Mesenteric fat pad (tissue), 1 donor: ENCODE measurements around the gene ZNF57. TPM values are rescaled to one million over a fixed set of nuclear protein-coding genes. Genes with fewer than 3 reads are reported as not detected.
"Not testable (repeated sequence)": the region's sequence is repeated elsewhere in the genome, so short reads cannot be mapped to it uniquely, and the experiment has no call there.

Experiments
- DNase-seq: peaks from one replicate; pipeline ENCODE4 v3.0.0-alpha.2; 2020; ENCODE audit warnings: low spot score
- total RNA-seq: library from RNA; stranded (reverse); fragmentation: NEBNext Ultra II Directional; extraction: Animal tissue kit (Norgen Biotek cat#: 25700); gene quantifications from one replicate; pipeline ENCODE4 v1.2.1, GENCODE V29; 2021
- donor health status: DM: yes; HTN: yes; CAD: no.

ZNF57 gene
- total RNA-seq, 1 donor from 2014 or later = 1.6 TPM

DNA sequence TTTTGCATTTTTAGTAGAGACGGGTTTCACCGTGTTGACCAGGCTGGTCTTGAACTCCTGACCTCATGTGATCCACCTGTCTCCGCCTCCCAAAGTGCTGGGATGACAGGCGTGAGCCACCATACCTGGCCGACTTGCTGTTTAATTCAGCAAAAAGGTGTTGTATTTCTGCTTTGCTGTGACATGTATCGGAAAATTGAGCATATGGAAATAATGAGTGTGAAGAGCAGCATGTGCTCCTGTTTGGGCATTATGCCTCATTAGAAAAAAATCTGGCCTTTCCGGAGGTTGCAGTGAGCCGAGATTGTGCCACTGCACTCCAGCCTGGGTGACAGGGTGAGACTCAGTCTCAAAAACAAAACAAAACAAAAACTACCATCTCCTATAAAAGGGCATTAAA lies 10.2 kb upstream of the ZNF57 start:
- DNase-seq = not testable (repeated sequence)

DNA sequence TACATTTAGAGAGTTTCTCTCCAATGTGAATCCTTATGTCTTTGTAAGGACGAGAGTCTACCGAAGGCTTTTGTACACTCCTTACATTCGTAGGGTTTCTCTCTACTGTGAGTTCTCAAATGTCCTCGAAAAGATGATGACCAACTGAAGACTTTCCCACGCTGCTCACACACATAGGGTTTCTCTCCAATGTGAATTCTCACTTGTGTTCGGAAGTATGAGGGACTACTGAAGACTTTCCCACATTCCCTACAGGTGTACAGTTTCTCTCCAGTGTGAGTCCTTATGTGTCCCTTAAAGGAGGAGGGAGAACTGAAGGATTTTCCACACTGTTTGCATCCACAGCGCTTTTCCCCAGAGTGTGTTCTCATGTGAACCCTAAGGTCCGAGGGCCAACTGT lies 4.0 kb upstream of the ZNF57 start:
- no peak for DNase-seq

DNA sequence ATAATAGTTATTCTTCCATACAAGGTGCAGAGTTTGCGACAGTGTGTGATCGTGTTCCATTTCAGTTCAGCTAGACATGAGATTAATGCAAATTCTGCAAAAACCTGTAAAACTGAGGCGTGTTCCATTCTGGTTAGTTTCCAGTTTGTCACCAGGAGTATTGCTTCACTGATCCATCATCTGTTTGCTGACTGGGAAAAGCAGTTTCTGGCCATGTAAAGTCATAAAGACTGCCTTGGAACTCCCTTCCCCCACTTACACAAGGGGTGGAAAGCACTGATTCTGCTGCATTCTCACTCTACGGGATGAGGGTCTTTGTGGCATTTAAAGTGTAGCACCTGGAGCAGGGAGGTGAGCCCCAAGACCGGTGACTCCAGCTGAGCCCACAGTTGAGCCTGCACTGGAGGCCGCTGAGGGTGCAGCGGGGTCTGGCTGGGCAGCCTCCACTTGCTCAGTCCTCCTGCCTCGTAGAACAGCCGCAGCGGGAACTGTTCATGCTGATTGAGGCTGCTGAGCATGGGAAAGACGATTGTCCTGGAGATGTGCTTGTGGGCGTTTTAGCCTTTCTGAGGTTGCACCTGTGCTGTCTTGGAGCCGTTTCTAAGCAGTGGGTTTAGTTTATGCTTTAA lies 2.0 kb downstream of the ZNF57 start:
- DNase-seq = no peak

DNA sequence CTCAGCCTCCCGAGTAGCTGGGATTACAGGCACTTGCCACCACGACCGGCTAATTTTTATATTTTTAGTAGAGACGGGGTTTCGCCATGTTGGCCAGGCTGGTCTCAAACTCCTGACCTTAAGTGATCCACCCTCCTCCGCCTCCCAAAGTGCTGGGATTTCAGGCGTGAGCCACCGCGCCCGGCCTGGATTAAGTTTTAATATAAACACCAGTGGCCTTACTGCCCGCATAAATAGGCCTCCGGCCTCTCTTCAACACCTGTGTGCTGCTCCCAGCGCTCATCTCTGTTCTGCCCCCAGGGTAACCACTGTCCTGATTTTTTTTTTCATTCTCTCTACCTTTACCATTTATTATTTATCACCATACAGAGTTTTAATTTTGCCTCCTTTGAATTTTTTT lies 2.6 kb downstream of the ZNF57 start:
- DNase-seq = not testable (repeated sequence)

DNA sequence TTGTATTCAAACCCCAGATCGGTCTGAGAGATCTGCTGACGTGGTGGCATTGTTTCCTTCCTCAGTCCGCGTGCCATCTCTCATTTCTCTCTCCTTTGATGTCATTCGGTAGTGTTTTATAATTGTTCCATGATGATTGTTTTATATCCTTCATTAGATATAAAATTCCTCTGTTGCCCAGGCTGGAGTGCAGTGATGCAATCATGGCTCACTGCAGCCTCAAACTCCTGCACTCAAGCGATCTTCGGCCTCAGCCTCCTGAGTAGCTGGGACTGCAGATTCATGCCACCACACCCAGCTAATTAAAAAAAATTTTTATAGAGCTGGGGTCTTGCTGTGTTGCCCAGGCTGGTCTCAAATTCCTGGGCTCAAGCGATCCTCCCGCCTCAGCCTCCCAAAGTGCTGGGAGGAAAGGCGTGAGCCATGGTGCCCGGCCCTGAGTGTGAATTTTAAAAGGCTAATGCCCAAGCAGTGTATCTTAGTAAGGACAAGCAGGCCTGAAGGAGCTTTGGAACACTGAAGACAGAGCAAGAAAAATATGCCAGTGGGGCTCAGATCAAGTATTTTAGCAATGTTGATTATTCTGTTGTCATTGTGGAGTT lies 5.3 kb downstream of the ZNF57 start:
- DNase-seq = no peak

DNA sequence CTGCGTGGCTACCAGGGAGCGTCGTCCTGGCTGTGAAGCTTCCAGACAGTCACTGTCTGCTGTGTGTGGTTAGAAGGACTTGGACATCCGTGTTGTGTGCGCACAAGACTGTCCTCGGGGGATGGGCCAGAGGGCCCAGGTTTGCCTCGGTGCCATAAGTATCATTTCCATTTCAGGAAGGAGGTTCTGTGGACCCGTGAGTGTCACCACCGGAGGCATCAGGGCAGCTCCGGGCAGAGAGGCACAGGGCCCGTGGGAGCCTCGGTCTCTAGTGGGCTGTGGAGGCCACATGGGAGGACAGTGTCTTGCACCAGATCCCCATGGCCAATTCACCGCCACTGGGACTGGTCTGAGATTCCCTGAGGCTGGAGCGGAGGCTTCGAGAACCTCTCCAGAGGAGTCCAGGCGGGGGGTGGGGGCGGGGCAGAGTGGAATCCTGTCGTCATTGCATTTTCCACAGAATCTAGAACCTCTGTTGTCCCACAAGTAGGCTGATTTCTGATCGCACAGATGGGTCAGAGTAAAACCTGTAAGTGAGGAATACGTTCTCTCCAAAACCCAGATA lies 6.0 kb downstream of the ZNF57 start:
- no peak for DNase-seq

DNA sequence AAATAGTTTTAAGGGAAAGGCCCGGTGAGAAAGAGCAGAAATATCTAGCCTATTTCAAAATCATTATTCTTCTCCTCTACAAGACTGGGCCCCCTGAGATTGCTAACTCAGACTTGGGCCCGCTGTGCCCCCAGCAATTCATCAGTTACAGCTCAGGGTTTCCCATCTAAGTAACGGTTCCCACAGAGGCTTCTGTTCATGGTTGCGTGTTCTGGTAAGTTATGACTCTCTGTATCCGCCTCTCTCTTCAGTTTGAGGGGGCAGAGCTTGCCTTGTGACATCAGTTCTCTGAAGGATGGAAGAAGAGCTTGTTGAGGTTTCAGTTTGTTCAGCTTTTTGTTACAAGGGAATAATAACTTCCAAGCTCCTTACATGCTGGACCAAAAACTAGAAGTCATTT lies 11.6 kb downstream of the ZNF57 start:
- no peak for DNase-seq

DNA sequence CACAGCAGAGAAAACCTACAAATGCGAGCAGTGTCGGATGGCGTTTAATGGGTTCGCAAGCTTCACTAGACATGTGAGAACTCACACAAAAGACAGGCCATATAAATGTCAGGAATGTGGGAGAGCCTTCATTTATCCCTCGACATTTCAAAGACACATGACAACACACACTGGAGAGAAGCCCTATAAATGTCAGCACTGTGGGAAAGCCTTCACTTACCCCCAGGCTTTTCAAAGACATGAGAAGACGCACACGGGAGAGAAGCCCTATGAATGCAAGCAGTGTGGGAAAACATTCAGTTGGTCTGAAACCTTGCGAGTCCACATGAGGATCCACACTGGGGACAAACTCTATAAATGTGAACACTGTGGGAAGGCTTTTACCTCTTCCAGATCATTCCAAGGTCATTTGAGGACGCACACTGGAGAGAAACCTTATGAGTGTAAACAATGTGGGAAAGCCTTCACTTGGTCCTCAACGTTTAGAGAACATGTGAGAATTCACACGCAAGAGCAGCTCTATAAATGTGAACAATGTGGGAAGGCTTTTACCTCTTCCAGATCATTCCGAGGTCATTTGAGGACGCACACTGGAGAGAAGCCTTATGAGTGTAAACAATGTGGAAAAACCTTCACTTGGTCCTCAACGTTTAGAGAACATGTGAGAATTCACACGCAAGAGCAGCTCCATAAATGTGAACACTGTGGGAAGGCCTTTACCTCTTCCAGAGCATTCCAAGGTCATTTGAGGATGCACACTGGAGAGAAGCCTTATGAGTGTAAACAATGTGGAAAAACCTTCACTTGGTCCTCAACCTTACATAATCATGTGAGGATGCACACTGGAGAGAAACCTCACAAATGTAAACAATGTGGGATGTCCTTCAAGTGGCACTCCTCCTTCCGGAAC lies 16.8 kb downstream of the ZNF57 start:
- no peak for DNase-seq

DNA sequence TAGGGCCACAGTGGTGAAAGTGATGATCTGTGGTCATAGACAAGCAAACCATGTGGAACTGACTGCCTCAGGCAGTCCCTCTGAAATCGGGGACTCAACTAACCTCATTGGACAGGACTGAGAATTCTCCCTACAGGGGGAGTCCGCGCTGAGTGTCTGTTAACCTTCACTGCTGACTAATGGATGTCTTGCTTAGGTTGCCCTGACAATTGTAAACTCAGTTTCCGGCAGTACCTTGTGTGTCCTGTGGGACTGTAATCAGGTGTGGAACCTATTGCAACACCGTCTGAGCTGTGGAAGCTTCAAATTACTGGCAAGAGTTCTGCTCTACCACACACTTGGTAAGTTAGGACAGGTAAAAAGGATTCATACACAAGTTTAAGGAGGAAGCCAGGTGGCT lies 22.3 kb downstream of the ZNF57 start:
- DNase-seq = no peak

DNA sequence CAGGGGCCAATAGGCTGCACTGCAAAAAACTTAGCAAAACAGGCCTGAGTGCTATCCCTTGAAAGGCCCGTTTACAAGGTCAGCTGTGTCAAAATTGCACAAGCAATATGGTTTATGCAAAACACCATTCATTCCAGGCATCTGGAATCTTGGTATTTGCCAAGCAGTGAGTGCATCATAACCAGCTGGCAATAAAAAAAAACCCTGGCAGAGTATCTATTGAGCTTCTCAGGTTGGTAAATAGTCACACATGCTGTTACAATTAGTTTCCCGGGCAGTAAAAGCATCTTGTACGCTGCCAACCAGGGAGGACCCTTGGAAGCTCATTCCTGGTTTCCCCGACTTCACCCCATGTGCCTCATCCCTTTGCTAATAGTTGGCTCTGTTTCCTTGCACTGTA lies 22.8 kb downstream of the ZNF57 start:
- no peak for DNase-seq

DNA sequence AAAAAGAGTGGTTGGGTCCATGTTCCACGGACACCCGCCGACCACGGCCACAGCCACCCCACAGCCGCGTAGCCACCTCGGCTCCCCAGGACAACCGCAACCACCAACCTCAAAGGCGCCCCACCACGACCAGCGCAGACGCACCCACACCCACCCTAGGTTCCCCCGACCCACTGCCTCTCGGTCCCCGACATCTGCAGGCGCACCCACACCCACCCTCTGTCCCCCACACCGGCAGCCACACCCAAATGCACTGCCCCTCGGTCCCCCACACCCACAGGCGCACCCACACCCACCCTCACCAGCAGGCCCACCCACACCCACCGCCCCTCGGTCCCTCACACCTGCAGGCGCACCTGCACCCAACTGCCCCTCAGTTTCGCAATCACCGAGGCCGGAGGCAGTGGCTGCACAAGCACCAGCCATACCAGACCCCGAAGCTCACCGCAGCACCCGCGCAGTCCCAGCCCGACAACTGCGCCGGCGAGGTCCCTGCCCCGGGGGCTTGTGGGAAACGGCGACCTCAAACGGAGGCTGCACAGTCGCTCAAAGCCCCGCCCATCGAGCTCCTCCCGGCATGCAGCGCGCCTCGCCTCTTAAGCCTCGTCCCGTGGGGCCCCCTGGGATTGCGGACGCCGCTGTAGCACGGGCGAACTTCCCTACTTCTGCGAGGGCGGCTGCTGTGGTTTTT lies 25.8 kb downstream of the ZNF57 start:
- DNase-seq = peak; percentile 87

DNA sequence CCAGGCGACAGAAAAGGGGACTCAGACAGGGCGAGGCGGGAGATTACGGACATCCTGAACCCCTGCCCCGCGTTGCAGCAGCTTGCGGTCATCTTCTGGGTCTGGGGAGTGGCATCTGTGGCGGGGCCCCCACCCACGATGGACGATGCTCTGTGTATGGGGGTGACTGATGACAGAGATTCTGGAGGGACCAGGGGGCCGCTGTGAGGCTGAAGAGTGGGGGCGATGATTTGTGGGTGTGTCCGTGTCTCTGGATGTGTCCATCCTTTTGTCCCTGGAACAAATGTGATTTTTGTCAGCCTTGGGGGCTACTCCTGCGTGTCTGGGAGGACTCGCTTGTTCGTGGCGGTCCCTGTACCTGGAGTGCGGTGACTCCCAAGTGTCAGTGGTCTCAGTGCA lies 26.3 kb downstream of the ZNF57 start:
- DNase-seq = peak; percentile 59

DNA sequence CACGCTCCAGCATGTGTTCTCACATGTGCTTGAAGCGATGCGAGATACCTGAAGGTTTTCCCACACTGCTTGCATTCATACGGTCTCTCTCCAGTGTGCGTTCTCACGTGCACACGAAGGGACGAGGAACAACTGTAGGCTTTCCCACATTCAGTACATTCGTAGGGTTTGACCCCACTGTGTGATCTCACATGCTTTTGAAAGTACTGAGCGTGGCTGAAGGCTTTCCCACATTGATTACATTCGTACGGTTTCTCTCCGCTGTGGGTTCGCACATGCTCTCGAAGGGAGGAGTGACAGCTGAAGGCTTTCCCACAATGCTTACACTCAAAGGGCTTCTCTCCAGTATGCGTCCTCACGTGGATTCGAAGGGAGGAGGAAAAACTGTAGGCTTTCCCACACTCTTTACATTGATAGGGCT lies 32.8 kb downstream of the ZNF57 start:
- peak; percentile 22 for DNase-seq

DNA sequence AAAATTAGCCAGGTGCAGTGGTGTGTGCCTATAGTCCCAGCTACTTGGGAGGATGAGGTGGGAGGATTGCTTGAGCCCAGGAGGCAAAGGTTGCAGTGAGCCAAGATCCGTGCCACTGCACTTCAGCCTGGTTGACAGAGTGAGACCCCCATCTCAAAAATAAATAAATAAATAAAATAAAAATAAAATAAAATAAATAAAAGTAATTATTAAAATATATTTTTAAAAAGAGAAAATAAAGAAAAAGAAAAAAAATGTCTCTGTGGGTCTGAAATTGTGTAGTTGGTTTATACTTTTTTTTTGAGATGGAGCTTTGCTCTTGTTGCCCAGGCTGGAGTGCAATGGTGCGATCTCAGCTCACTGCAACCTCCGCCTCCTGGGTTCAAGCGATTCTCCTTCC lies 35.1 kb downstream of the ZNF57 start:
- not testable (repeated sequence) for DNase-seq

DNA sequence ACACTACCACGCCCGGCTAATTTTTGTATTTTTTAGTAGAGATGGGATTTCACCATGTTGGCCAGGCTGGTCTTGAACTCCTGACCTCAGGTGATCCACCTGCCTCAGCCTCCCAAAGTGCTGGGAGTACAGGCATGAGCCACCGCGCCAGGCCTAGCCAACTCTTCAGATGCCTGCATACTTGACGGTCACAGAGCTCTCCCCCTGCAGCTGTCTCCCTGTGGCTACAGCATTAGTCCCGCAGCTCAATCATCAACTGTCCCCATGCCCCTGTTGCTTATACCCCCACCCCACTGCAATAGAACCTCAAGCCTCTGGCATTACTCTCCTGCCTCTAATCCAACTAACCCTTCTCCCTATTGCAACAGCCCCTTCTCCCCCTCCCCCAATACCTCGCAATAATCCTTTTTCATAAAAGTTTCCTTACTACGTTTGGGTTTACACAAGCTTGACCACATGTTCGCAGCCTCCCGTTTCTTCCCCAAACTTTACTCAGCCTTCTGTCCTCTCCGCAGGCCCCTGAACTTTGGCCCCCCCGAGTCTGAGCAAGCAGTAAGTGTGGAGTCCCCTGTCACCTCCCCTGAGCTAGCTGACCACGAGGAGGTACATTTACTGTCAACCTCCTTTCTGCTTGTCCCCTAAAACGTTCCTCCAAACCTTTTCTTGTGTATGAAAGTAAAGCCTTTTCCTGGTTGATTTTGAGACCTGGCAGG lies 42.4 kb downstream of the ZNF57 start:
- no peak for DNase-seq

DNA sequence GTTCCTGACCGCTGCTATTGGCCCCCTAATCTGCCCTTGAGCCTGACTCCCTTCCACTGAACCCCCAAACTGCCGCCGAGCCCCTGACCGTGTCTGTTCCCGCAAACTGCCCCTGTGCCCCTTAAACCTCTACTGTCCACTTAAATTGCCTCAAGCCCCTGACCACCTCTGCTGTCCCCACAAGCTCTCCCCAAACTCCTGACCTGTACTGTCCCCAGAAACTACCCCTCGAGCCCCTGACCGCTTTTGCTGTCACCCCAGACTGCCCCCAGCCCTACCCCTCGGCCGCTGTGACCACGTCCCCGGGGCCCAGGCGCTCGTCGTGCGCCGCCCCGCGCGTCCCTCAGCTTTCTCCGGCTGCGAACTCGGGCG lies 43.7 kb downstream of the ZNF57 start:
- DNase-seq = no peak

DNA sequence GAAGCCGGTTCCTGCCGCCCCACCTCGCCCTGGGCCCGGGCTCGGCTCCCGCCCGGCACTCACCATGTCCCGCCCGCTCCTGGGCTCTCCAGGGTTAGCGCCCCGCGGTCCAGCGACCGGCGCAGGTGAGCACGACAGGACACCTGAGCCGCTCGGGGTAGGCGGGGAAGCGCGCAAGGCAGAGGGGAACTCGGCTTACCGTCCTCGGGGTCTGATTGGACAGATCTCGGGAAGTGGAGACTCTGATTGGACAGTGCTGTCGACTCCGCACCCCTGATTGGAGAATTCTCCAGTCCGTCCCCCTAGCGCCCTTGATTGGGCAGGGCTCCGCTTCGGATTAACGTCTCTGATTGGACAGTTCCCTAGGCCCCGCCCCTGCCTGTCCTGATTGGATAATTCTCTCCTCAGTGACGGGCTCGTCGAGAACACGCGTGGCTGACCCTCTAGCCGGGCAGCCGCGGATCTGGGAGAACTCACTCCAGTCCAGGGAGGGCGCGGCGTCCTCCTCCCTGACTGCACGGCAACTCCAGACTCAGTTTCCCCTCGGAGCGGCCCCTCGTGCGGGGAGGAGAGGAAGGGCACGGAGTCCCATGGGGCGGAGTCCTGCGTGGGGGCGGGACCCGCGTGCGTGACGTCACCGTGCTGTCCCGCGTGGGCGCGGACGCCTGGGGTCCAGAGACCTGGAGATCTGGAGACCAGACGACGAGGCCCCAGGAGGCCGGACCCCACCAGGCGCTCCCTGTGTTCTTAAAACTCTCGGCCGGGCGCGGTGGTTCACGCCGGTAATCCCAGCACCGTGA lies 44.2 kb downstream of the ZNF57 start, which contains the start of gene ZNF77:
Gene ZNF77 (minus strand): TSS at position 197 of the 800 bp plus-strand sequence. CDS start 131 bp downstream, at position 66.
- DNase-seq = peak; percentile 99

DNA sequence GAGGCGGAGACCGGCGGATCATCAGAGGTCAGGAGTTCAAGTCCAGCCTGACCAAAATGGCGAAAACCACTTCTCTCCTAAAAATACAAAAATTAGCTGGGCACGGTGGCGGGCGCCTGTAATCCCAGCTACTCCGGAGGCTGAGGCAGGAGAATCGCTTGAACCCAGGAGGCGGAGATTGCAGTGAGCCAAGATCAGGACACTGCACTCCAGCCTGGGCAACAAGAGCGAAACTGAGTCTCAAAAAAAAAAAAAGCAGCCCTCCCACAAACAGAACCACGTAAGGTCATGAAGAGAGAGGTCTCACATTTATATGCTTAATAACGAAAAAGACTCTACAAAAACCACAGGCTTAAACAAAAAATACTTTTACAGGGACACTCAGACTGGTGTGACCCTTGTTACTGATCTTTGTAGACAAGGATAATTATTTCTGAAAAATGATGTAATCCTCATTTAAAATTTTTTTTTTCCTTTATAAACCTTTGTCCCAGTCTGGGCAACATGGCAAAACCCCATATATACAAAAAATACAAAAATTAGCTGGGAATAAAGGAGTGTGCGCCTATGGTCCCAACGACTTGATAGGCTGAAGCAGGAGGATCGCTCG lies 45.0 kb downstream of the ZNF57 start:
- DNase-seq = no peak

DNA sequence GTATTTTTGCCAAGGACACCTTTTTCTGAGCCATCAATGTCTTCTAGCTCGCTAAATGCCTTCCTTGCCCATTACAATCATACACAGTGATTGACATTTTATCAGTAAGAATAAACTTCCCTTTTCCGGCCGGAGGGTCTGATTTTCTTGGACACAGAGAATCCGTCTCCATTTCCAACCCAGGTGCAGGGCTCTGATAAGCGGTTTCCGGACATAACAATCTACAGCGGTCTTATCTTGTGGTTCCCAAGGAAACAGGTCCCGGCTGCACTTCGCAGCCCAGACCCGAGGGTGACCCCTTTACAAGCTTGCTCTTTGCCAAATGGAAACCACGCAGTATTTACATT lies 49.2 kb downstream of the ZNF57 start:
- no peak for DNase-seq
